Activated T-cell treated with anti-CD3 and anti-CD28 coated beads, Interleukin-2, amount 50 U/mL, for 72 hours (primary cell): Measurements from ENCODE around the gene NXPH4. TPM values are rescaled to one million over a fixed set of nuclear protein-coding genes. Genes with fewer than 3 reads are reported as not detected.
A peak's percentile ranks its signal among the peaks of the same experiment; 100 is the strongest.

Experiments
- ATAC-seq, 2 donors: fragments of 150-1000 bp; cut with Tn5 transposase; replicated peaks in 1 of 2; 2 replicates each; pipeline ENCODE4 v1.10.0; 2021; ENCODE audit warnings: moderate library complexity in 2 of 2, mild to moderate bottlenecking in 1 of 2
- DNase-seq, 2 donors: peaks; one replicate each; pipeline ENCODE4 v3.0.0; 2021 to 2022; ENCODE audit warnings: mixed read lengths in 1 of 2
- H3K27ac Mint-ChIP-seq: one replicate; pipeline ENCODE4 v1.8.0; 2022; ENCODE audit warnings: mild to moderate bottlenecking, moderate library complexity, mixed read lengths
- H3K27me3 Mint-ChIP-seq: one replicate; pipeline ENCODE4 v1.8.0; 2022; ENCODE audit warnings: low read depth, mixed read lengths
- H3K36me3 Mint-ChIP-seq, 2 donors: one replicate each; pipeline ENCODE4 v1.8.0; 2022; ENCODE audit warnings: mixed read lengths in 2 of 2, mild to moderate bottlenecking in 1 of 2; ENCODE audit not compliant: insufficient read depth in 2 of 2
- H3K4me1 Mint-ChIP-seq: one replicate; pipeline ENCODE4 v1.8.0; 2022; ENCODE audit warnings: low read depth, mixed read lengths
- H3K4me3 Mint-ChIP-seq, 2 donors: one replicate each; pipeline ENCODE4 v1.8.0; 2022; ENCODE audit warnings: mild to moderate bottlenecking in 2 of 2, mixed read lengths in 2 of 2, moderate library complexity in 2 of 2
- H3K9me3 Mint-ChIP-seq, 2 donors: one replicate each; pipeline ENCODE4 v1.8.0; 2022; ENCODE audit warnings: mixed read lengths in 2 of 2
- total RNA-seq, 2 donors: library from RNA; stranded (reverse); gene quantifications; one replicate each; pipeline ENCODE4 v1.2.3, GENCODE V29; 2022

NXPH4 gene
- total RNA-seq: 1 to 10 TPM; 1.5 to 2.3 TPM

DNA sequence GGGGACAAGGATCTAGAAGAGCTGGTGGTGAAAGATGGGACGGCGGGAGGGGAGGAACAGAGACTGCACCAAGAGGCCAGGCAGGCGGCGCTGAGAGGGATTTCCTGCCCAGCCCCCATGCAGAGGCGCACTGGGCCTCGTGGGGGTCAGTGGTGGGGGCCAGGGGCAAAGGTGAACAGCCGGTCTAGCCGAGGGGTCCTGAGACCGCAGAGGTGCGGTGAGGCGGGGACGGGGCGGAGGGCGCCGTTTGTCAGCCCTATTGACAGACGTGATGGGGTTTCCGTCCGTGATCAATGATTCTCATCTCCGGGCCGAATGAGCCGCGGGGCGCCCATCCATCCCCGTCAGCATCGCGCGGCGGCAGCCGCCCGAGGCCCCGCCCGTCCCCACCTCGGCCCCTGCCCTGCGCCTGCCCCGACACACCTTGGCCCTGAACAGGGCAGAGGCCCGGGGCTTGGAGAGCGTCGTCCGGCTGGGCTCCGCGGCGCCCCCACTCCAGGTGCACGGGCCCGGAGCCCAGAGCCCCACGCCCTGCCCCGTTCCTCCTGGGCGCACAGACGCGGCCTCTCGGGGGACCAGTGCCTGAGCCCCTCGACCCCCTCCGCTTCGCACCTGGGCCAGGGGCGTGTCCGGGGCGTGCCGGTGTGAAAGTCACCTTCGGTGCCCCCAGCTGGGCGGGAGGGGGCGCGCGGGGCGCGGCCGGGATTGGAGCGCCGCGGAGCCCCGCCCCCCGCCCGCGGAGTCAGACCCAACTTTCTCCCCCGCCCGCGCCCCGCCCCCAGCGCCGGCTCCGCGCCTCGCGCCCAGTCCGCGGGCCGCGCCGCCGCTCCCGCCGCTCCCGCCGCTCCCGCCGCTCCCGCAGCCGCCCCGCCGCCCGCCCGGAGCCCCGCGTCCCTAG lies at the start of gene NXPH4:
TSS of gene NXPH4 (plus strand) at position 781 of the 898 bp plus-strand sequence. CDS start 176 bp downstream, outside the sequence.
- Mint-ChIP-seq H3K9me3 (no peaks in the 10 kb centered on the region), H3K27ac (no peak within 1 kb of the TSS), H3K27me3 (peaks cover 70% of the 10 kb centered on the region), H3K4me3 (peak within 1 kb of the TSS; percentile 77 to 87), H3K4me1 (peaks cover 41% of the 10 kb centered on the region), H3K36me3 (peaks cover 0 to 3% of the 10 kb centered on the region in 2 donors)
- DNase-seq: peak in 1 of 2 donors; percentile 69
- ATAC-seq: peak; percentile 39 to 47

GRCh38 chr12:57166971-57167371 lies 49.6 kb upstream of the NXPH4 start:
- Mint-ChIP-seq H3K27ac (no peak overlapping the region), H3K27me3 (no peaks in the 10 kb centered on the region), H3K36me3 (no peaks in the 10 kb centered on the region), H3K9me3 (no peaks in the 10 kb centered on the region), H3K4me1 (peaks cover 8% of the 10 kb centered on the region), H3K4me3 (no peak overlapping the region)
- peak; percentile 38 to 49 for DNase-seq
- ATAC-seq: peak; percentile 88 to 92

- DNase-seq (no peak), ATAC-seq (no peak)
- H3K27me3 Mint-ChIP-seq: no peaks in the 10 kb centered on the region
- H3K27ac Mint-ChIP-seq: no peak overlapping the region
- H3K9me3 Mint-ChIP-seq: no peaks in the 10 kb centered on the region
- no peak overlapping the region for H3K4me3 Mint-ChIP-seq
- H3K4me1 Mint-ChIP-seq: peaks cover 10% of the 10 kb centered on the region
- no peaks in the 10 kb centered on the region for H3K36me3 Mint-ChIP-seq
Measured at GRCh38 chr12:57168058-57168457, 48.5 kb upstream of the NXPH4 start.

DNA sequence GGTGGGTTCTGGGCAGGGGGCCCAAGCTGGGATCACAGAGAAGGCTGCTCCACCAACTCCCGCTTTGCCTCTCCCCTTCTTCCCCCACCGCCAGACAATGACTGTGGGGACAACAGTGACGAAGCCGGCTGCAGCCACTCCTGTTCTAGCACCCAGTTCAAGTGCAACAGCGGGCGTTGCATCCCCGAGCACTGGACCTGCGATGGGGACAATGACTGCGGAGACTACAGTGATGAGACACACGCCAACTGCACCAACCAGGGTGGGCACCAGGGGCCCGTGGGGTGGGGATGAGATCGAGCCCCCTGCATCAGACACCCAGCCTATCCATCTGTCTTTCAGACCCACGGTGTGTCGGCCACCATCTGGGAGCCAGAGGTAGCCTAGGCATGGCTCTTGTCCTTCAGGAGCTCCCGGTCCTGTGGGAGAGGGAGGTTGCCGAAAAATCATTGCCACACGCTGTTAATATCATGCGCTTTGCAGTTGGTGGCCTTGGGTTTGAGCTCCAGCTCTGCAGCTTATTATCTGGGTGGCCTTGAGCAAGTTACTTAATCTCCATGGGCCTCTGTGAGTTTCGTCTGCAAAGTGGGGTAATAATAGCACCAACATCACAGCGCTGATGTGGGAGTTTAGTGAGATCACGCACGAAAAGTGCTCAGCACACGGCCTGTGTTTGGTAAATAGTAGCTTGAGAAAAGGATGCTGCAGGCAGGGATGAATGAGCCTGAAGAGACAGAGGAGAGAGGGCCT lies 47.4 kb upstream of the NXPH4 start:
- Mint-ChIP-seq H3K27me3 (no peaks in the 10 kb centered on the region), H3K27ac (no peak overlapping the region), H3K4me3 (no peak overlapping the region), H3K36me3 (no peaks in the 10 kb centered on the region), H3K4me1 (peaks cover 12% of the 10 kb centered on the region), H3K9me3 (no peaks in the 10 kb centered on the region)
- no peak for DNase-seq
- no peak for ATAC-seq

GRCh38 chr12:57169969-57170368 lies 46.6 kb upstream of the NXPH4 start:
- H3K36me3 Mint-ChIP-seq: no peaks in the 10 kb centered on the region
- peaks cover 12% of the 10 kb centered on the region for H3K4me1 Mint-ChIP-seq
- DNase-seq (no peak), ATAC-seq (no peak)
- H3K27me3 Mint-ChIP-seq: no peaks in the 10 kb centered on the region
- H3K4me3 Mint-ChIP-seq: no peak overlapping the region
- no peaks in the 10 kb centered on the region for H3K9me3 Mint-ChIP-seq
- no peak overlapping the region for H3K27ac Mint-ChIP-seq

- DNase-seq (no peak), ATAC-seq (no peak)
- Mint-ChIP-seq H3K4me1 (peaks cover 12% of the 10 kb centered on the region), H3K27ac (no peak overlapping the region), H3K9me3 (no peaks in the 10 kb centered on the region), H3K36me3 (no peaks in the 10 kb centered on the region), H3K4me3 (no peak overlapping the region), H3K27me3 (no peaks in the 10 kb centered on the region)
Measured at GRCh38 chr12:57170408-57170807, 46.2 kb upstream of the NXPH4 start.

- DNase-seq (no peak), ATAC-seq (no peak)
- Mint-ChIP-seq H3K27me3 (no peaks in the 10 kb centered on the region), H3K27ac (no peak overlapping the region), H3K36me3 (no peaks in the 10 kb centered on the region), H3K4me1 (peaks cover 13% of the 10 kb centered on the region), H3K9me3 (no peaks in the 10 kb centered on the region), H3K4me3 (no peak overlapping the region)
Measured at GRCh38 chr12:57170927-57171326, 45.7 kb upstream of the NXPH4 start.

DNA sequence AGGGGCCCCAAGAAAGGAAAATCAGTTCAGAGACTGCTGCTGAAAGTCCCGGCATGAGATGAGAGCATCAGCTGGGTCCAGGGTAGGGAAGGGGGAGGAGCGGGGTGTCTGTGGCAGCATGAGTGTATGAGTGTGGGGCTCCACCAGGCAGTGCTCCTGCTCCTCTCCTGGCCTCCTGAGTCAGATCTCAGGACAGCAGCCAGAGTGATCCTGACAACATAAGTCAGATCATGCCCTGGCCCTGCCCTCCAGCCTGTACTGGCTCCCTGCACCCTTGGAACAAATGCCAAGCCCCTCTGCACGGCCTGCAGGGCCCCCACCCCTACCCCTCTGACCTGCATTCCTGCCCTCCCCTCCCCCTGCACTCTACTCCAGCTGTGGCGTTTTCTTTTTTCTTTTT lies 44.9 kb upstream of the NXPH4 start:
- DNase-seq: no peak
- no peaks in the 10 kb centered on the region for H3K36me3 Mint-ChIP-seq
- no peak for ATAC-seq
- no peaks in the 10 kb centered on the region for H3K9me3 Mint-ChIP-seq
- no peak overlapping the region for H3K27ac Mint-ChIP-seq
- H3K4me3 Mint-ChIP-seq: no peak overlapping the region
- H3K4me1 Mint-ChIP-seq: peaks cover 16% of the 10 kb centered on the region
- H3K27me3 Mint-ChIP-seq: no peaks in the 10 kb centered on the region

GRCh38 chr12:57173089-57173488 lies 43.5 kb upstream of the NXPH4 start:
- Mint-ChIP-seq H3K4me3 (no peak overlapping the region), H3K27me3 (no peaks in the 10 kb centered on the region), H3K4me1 (peaks cover 8% of the 10 kb centered on the region), H3K36me3 (no peaks in the 10 kb centered on the region), H3K27ac (no peak overlapping the region), H3K9me3 (no peaks in the 10 kb centered on the region)
- ATAC-seq (peak; percentile 34 to 60), DNase-seq (peak; percentile 28 to 29)

DNA sequence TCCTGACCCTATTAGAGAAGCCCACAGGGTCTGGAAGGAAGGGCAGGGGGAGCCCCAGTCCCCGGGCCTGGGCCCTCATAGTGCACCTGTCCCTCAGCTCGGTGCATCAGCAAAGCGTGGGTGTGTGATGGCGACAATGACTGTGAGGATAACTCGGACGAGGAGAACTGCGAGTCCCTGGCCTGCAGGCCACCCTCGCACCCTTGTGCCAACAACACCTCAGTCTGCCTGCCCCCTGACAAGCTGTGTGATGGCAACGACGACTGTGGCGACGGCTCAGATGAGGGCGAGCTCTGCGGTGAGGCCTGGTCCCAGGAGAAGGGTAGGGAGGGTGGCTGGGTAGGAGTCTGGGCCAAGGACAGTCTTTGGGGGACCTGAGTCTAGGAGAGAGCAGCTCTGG lies 42.9 kb upstream of the NXPH4 start:
- H3K27ac Mint-ChIP-seq: no peak overlapping the region
- H3K4me1 Mint-ChIP-seq: peaks cover 8% of the 10 kb centered on the region
- no peak for ATAC-seq
- no peak for DNase-seq
- no peaks in the 10 kb centered on the region for H3K27me3 Mint-ChIP-seq
- no peaks in the 10 kb centered on the region for H3K9me3 Mint-ChIP-seq
- H3K4me3 Mint-ChIP-seq: no peak overlapping the region
- H3K36me3 Mint-ChIP-seq: no peaks in the 10 kb centered on the region

DNA sequence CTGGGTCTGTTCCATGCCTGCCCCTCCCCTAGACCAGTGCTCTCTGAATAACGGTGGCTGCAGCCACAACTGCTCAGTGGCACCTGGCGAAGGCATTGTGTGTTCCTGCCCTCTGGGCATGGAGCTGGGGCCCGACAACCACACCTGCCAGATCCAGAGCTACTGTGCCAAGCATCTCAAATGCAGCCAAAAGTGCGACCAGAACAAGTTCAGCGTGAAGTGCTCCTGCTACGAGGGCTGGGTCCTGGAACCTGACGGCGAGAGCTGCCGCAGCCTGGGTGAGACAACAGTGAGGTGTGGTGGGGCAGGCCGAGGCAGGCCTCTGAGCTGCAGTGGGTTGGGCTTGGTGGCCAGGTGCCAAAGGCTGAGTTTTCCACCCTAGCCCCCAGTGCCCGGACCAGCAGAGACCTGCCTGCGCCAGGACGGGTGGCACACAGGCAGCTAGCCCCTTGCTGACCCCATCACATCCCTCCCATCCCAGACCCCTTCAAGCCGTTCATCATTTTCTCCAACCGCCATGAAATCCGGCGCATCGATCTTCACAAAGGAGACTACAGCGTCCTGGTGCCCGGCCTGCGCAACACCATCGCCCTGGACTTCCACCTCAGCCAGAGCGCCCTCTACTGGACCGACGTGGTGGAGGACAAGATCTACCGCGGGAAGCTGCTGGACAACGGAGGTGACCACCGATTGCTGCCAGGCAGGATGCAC lies 41.0 kb upstream of the NXPH4 start:
- DNase-seq (peak; percentile 71 to 73), ATAC-seq (peak in 1 of 2 donors; percentile 52)
- H3K4me1 Mint-ChIP-seq: peaks cover 8% of the 10 kb centered on the region
- H3K27ac Mint-ChIP-seq: no peak overlapping the region
- no peaks in the 10 kb centered on the region for H3K27me3 Mint-ChIP-seq
- H3K4me3 Mint-ChIP-seq: no peak overlapping the region
- no peaks in the 10 kb centered on the region for H3K9me3 Mint-ChIP-seq
- no peaks in the 10 kb centered on the region for H3K36me3 Mint-ChIP-seq

DNA sequence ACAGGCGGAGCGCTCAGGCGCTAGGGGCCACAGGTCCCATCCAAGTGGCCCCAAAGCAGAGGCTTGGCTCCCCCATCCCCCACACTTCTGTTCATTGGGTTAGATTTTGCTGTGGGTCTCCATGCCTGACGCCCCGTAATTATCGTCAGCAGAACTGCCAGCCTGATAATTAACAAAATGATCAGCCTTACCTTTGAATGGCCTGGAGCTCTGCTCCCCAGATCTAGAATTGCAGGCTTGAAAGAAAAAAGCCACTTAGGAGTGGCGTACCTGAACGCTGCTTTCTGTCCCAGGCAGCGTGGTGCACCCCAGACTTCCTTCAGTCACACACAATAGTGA lies 40.5 kb upstream of the NXPH4 start:
- Mint-ChIP-seq H3K4me3 (no peak overlapping the region), H3K27me3 (no peaks in the 10 kb centered on the region), H3K4me1 (peaks cover 8% of the 10 kb centered on the region), H3K36me3 (no peaks in the 10 kb centered on the region), H3K9me3 (no peaks in the 10 kb centered on the region), H3K27ac (no peak overlapping the region)
- no peak for DNase-seq
- ATAC-seq: no peak

- Mint-ChIP-seq H3K4me3 (no peak overlapping the region), H3K27ac (no peak overlapping the region), H3K27me3 (no peaks in the 10 kb centered on the region), H3K9me3 (no peaks in the 10 kb centered on the region), H3K4me1 (peaks cover 8% of the 10 kb centered on the region), H3K36me3 (no peaks in the 10 kb centered on the region)
- DNase-seq (no peak), ATAC-seq (no peak)
Measured at GRCh38 chr12:57176846-57177245, 39.7 kb upstream of the NXPH4 start.
